GM18873 (cell line): Measurements from ENCODE around the gene PCARE.

Experiments used
- ATAC-seq: cut with Tn5 transposase; IDR thresholded peaks from one replicate; pipeline ENCODE4 v1.9.1; 2021; ENCODE audit warnings: mild to moderate bottlenecking, moderate library complexity, moderate number of reproducible peaks; ENCODE audit not compliant: unreplicated experiment, low FRiP score

Gene PCARE

DNA sequence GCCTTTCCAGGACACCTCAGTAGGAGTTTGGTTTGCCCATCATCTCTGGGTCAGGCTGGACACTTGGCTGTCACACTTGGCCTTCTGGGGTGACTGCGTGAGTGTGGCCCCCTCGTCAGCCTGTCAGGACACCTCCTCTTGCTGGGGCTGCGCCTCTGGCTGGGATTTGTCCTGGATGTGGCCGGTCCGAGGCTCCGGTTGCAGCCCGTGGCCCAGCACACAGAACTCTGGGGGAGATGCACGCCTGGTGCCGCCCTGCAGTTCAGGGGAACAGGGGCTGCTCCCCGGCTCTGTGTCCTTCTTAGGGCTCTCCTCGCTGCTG, 9.6 kb downstream of the PCARE start:
- ATAC-seq: no peak

DNA sequence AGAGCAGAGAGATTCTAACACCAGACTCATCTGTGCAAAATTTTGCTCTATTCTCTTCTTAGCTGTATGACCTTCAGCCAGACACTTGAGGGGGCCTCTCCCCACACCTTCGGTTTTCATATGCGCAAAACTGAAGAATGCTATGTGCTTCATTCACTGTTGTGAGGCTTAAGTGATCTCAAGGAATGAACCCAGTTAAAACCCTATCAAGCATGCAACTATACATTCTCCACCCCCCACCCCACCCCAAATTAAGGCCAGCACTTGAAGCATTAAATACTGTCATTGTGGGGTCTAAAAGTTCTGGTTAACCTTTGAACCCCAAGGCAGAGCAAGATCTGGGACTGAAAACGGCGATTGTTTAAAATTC, 10.0 kb downstream of the PCARE start:
- no peak for ATAC-seq

DNA sequence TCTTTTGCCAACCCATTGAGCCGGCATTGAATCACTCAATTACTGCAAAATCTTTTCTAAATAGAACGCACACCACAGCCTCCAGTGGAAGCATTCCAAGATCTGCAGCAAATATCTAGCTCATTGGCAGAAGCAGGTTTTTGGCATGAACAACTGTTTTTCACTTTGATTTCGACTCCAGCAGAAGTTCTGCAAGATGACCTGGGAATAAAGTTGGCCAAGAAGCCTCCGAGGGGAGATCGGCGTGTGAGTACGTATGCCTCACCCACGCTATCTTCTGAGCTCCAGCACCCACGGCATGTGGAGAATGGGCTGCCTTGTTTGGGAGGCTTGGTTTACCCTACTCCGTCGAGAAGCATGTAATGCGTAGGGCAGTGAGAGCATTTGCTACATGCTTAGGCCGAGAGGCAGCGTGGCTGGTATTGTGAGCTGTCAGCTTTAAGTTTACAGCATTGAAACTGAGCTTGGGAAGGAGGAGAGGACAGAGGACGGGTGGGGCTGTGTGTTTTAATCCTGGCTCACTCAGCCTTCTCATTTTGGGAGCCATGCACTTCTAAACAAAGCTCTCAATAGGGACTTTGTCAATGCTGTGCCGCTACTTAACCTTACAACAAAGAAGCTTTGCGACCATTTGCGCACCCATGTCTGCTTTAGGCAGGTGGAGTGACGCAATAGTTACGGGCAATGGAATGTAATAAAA, 10.5 kb downstream of the PCARE start:
- no peak for ATAC-seq

DNA sequence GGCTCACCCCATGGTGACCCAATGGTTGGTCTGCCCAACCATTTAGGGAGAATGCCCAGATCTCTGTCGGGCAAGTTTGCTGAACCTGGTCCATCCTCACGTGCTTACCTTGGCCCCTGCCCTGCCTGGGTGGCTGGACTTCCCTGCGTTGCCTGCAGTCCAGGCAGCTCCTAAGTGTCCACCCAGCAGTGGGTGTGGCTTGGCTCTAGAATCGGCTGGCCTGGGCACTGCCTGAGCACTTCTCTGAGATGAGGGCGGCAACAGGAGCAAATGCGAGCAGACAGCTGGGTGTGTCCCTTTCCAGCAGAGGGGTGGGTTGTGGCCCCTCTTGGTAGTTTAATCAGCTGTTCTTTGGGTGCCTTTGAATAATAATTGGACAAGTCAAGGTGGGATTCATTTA, 11.3 kb downstream of the PCARE start:
- no peak for ATAC-seq

DNA sequence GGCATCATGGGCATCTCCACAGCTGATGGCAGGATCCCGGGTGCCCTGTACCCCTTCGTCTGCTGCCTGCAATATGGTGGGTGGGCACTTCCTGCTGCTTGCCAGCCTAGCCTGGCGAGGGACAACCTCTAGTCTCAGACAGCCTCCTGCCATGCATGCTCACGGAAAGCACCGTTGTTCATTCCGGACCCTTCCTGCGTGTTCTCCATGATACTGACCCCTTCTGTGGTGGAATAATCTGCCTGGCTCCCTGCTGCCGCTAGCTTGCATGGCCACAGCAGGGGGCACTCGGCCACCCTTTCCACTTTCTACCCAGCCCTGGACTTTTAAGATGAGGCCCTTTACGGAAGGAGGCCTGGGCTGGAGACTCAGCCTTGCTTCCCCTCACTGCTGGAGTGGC, 12.0 kb downstream of the PCARE start:
- ATAC-seq: no peak

DNA sequence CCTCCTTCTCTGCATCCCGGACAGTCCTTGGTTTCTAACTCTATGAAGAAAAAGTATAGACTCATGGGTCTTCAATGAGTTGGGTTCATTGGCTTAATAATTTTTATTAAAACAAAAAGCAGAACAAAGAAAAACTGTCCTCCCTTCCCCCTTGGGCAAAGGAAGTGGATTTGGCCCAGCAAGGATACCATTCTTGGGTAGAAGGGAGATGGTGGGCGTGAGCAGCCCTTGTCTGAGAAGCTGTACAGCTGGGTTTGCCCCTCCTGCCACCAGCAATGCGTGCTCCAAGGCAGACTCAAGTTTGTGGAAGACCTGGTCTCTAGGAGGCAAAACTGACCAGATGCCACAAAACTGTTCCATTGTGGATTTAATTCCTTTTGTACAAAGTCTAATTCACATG, 12.7 kb downstream of the PCARE start:
- no peak for ATAC-seq

DNA sequence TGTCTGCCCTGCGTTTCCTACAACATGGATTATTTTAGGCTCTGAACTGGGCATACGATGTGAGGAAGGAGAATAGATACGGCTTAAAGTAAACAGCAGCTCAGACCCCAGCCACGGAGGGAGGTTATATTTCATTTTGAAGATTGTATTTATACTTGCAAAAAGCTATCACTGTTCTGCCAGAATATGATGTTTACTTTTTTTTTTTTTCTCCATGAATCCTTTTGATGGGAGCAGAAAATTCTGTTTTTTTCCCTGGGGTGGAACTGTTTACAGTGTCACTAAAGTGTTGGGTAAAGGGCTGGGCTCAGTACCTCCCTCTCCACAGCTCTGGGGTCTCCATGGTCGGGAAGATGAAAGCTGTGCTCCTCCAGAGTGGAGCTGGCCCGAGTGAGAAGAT, 13.1 kb downstream of the PCARE start:
- no peak for ATAC-seq

DNA sequence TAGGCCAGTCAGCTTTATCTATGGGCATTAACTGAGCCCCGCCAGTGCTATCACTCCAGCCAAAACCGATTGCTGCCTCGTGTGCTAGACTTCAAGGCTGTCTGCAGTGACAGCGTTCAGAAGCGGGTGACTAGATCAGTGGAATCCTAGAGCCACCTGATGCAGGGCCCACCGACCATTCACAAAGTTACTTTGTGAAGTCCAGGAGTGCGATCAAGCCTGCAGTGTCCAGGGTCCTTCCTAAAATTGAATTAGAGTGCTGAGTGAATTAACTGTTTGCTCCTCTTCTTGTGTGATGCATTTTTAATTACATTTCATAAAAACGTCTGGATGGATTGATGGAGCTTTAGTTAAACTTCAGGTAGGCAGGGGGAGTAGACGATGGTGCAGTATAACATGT, 13.9 kb downstream of the PCARE start:
- ATAC-seq: no peak

DNA sequence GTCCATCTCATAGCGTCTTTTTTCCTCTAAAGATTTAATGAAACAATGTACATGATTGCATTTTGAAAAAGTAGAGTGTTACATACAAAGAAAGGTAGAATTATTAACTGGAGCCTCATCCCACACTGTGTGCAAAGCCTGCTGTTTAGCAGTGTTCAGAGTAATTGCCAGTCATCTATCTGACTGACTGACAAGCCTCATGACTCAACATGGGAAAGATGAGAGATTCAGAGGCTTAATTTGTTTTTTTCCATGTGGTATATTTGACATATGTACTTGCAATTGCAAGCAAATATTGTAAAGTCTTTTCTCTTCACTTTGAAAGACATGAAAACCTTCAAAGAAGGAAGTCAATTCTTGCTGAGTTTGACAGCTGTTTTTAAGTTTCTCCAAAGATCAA, 14.7 kb downstream of the PCARE start:
- no peak for ATAC-seq

DNA sequence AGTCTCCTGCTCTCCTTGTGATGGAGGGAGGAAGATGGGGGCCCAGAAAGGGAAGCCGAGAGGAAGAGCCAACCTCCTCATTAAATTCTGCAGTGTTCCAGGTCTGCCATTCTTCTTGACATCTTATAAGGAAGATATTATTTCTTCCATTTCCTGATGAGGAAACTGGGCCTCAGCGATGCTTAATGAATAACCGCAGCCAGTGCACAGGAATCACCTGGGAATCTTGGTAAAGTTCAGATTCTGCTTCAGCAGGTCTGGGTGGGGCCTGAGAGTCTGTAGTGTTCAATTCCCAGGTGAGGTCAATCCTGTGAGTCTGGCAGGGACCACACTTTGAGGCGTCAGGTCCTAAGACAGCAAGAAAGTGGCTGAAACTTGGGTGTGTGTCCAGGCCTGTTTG, 17.3 kb downstream of the PCARE start:
- ATAC-seq: no peak

DNA sequence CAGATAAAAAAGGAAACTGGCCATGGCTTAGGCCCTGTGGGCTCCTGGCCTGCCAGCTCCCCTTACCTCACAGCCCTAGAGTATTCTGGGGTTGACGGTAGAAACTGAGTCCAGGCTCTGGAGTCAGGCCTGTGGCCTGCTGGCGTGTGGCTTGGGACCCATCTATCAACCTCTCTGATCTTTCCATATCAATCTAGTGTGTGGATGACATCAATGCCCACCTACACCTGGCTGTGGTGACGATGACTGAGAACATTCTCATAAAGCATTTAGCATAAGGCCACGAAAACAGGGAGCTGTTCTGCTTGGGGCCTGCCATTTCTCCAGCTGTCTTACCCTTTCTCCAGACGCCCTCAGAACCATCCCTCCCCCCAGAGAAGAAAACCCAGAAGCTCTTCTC, 17.9 kb downstream of the PCARE start:
- ATAC-seq: no peak

DNA sequence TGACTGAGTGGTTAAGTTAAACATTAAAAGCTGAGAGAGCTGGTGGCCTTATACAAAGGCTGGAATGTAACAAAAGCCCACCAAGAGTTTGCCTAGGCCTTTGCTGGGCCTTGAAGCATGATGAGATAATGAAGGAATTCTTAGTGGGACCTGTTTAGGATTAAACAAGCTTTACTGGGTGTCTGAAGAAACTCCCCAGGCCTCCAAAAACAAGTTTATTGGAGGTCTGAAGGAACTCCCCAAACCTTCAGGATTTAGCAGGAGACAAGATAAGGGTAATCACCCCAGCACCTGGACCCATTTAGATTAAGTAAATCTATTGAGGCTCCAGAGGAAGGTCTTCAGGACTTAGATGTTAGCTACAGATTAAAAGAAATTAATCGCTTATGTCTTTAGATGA, 18.7 kb downstream of the PCARE start:
- ATAC-seq: no peak

DNA sequence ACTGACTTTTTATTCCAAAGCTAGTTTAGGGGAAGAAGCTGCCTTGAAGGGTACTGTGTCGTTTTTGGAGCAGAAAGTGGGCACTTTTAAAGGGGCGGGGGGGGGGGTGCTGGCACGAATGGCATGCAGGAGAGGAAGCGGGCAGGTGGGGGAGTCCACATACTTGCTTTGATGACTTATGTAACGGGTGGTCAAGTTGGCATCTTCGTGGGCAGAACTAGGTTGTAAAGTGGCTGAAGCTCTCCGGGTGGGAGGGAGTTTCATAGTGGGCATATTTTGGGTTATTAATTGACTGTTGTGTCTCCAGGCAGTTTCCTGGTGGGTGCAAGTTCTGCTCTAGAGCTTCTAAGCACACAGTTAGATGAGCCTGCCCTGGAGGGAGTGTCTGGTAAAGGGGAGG, 19.9 kb downstream of the PCARE start:
- no peak for ATAC-seq

DNA sequence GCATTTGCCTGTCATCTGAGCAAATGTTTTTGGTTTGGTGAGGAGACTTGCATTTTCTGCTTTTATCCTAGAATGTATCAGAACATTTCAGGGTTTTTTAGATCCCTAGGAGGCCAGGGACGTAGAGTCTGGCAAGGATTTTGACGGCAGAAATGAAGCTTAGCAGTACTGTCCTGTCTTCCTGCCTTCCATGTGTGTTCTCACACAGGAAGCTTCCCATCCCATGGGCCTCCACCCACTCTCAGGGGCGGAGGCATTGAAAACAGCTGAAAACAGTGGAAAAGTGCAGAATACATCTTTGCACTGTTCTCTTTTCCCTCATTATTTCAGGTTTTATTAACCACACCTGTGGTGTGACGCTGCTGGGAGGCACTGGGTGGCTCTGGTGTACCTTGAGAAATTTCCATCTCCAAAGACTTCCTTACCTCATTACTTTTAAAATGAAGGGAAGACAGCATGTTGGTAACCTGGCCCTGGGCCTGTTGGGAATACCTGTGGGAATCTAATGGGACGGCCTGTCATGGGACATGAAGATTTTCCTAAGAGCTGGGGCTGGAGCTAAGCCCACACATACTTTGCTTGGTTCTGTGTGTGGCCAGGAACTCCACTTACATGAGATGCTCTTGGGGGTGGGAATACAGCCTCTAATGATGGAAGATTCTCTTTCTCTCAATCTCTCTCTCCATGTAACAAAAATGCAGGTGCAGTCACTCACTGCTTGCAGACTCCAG, 20.5 kb downstream of the PCARE start:
- no peak for ATAC-seq

DNA sequence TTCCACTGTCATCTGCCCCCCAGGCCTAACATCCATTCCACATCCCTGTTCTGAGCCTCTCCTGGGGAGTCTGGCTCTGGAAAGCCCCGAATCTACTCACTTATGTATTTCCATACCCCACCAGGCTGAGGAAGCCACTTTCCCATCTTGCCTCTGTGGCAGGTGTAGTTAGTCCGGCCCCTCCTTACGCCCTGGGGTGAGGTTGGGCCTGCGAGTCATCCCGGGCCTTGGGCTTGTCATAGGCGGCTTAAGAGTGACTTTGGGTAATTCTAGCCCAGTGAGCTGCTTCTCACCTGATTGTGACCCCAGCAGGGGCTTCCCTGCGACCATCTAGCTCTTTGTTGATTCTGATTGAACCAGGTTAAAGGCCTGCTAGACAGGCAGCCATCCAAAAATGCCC, 21.1 kb downstream of the PCARE start:
- ATAC-seq: no peak

DNA sequence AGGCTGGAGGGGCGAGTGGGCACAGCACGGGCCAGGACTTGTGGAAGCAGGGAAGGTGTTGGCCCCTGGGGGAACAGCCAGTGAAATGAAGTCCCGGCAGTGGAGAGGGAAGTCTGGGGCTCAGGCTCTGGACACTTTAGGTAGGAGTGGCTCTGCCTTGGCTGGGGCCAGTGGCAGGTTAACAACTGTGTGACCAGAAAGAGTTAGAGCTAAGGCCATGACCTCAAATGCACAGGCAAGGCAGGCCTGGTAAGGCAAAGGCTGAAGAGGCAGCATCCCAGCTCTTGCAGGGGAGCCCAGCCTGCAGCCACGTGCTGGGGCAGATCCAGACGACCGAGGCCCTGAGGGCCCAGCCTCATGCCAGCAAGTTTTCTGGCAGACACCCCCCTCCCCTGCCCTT, 21.5 kb downstream of the PCARE start:
- ATAC-seq: no peak

DNA sequence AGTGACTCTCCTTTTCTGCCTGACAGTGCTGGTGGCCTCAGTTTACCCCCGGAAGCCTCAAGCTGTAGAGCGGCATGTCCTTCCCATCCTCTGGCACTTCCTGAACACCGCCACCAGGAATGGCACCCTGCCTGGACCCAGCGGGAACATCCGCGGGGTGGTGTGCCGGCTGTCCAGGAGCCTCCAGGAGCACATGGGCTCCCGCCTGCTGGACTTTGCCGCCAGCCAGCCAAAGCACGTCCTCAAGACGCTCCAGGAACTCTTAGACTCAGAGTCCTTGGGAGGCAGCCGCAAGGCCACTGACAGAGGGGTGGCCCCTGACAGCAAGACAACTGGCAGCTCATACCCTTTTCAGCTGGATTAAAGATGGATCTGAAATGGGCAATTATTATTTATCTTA, 22.6 kb downstream of the PCARE start:
- ATAC-seq: no peak

DNA sequence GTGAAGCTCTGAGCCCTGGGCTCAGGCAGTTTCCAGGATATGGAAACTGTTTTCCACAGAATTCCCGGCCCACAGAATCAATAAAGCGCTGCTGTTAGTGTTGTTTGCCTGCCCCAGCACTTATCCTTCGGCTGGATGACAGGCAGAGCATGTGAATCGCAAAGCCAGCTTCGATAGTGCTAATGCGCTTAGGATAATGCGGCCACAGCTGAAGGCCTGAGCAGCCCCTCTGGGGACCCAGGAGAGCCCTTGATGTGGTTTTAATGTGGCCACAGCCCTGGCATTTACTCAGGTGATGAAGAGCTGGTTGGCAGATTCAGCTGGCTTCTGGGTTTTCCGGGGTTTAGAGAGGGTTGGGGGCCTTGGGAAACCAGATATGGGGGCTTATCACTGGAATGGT, 23.7 kb downstream of the PCARE start:
- ATAC-seq: no peak

DNA sequence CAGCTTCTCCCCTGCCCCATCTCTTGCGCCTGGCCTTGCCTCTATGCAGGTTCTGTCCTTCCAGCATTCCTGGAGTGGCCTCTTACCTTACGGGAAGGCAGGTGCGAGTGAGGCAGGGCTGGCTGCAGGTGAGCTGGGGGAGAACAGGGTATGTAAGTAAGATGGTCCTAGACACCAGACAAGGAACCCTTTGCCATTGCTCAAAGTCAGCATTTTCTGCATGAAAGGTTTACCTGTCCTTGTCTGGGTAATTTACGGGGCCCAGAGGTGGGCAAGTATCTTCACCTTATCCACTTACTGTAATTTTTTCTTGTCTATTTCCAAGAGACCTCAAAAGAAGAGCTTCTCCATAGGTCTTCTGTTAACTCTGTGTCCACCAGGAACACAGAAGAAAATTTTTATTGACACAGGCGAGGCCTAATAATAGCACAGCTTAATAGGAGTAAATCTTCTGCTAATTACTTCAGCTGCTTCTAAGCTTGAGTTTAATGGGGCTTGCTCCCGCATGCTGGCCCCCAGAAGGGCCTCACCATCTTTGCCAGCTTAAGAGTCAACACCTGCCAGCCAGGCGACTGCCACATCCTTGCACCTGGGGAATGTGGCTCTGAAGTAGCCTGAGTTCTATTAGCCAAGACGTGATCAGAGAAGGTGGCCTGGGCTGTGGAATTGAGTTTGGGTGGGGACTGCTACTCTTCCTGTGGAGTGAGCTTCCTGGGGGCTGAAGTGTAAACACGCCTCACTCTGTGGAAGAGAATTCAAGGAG, 27.1 kb downstream of the PCARE start:
- no peak for ATAC-seq

DNA sequence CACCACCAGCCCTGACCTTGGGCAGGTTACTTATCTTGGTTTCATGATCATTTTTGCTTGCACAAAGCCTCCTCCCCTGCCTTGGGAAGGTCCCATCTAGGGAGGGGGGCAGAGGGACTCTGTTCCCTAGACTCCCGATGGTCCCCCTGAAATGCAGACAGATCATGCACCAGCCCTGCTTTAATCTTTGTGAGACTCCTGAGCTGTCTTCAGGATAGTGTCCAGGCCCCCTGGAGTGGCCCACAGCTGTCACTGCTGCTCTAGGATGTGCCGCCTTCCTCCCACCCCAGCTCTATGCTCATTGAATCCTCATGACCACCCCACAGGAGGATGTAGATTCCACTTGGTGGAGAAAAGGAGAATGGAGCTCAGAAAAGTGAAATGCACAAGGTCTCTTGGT, 28.0 kb downstream of the PCARE start:
- no peak for ATAC-seq

DNA sequence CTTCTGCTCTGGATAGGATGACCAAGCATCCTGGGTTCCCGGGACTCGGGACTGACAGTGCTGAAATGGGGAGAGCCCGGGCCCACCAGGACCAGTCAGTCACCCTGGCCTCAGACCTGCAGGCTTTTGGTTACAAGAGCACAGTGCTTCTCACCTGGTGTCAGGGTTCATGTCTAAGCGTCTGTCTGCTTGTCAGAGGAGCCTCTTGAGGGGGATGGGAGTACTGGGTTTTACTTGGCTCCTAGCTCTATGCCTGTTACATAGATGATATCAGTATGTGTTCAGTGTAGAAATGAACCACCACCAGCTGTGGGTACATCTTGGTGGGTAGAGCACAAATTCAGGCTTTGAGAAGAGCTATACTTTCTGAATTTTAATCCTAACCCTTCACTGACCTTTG, 29.9 kb downstream of the PCARE start:
- no peak for ATAC-seq

DNA sequence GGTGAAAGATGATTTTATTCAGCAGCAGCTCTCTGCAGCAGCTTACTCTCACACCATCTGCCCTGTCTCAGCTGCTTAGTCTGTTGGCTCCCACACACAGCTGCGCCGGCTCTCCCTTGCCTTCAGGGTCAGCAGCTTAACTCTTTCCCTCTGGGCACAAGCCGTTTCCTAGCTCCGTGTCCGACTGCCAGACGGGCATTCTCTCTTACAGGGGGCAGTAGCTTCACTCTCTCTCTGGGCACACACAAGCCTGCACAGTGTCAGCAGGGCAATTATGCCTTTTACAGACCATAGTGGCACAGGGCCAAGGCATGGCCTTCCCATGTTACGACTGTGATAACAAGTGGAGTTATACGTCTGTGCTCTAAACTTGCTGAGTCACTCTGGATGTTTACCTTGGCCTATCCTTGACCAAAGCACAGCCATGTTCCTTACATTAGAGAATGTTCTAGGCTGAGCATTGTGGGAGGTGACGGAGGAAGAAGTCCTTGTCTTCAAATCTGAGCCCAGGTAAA, 31.7 kb downstream of the PCARE start:
- ATAC-seq: no peak
